GM21381 (cell line): ENCODE measurements around the gene CFAP90.
A peak's percentile ranks its signal among the peaks of the same experiment; 100 is the strongest.

Experiments
- ATAC-seq: cut with Tn5 transposase; IDR thresholded peaks from one replicate; pipeline ENCODE4 v1.9.1; 2021; ENCODE audit warnings: mild to moderate bottlenecking, moderate library complexity; ENCODE audit not compliant: unreplicated experiment

Gene CFAP90

DNA sequence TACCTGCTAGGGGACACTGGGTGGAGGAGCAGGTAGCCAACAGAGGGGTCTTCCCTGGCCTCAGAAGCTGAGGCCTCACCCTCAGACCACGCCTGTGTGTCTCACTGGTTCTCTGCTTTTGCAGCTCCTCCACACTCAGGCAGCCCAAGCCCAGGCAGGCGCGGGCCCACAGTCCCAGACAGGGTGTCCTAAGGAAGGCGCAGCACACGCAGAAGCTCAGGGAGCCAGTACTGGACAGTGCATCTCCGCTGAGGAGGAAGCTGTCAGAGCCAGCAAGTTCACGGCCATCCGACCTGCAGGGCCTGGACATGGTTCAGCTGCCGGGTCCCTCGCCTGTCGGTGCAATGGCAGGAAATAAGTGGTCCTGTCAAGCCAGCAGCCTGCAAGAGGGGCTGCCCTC lies 25.3 kb downstream of the CFAP90 start:
- no peak for ATAC-seq

DNA sequence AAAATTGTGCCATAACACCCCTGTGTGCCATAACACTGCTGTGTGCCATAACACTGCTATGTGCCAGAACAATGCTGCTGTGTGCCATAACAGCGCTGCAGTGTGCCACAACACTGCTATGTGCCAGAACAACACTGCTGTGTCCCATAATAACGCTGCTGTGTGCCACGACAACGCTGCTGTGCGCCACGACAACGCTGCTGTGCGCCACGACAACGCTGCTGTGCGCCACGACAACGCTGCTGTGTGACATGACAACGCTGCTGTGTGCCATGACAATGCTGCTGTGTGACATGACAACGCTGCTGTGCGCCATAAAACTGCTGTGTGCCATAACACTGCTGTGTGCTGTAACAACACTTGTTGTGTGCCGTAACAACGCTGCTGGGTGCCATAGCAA lies 25.9 kb downstream of the CFAP90 start:
- no peak for ATAC-seq

DNA sequence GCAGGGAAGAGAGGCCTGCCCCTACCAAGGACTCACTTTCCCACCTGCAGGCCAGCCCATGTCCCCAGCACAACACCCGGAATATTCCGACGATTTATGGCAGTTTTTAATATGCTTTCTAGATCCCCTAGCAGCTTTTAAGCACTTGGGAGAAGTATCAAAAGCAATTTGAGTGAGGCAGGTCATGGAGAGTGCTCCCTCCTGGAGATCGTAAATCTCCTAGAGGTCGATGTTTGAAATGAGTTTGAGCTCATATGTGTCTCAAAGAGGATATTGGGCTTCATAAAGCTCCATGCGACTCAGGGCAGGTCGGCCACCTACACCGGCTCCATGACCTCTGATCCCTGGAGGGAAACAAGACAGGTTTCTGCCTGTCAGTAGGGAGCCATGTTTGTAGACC lies 27.3 kb downstream of the CFAP90 start:
- ATAC-seq = no peak

DNA sequence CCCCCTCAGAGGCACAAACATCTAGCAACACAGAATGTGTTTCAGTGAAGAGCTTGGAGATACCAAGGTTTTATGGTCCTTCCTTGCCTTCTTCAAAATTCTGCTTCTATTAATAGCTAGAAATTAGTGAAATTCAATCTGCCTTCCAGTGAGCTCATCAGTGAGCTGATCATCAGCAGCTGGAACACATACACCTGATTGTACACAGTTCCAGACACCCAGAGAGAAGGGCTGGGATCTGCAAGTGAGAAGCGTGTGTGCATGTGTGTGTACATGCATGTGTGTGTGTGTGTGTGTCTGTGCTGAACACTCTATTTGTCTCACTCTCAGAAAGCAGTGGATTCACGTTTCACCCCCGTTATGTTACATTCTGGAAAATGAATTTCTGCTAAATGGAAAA lies 28.5 kb downstream of the CFAP90 start:
- no peak for ATAC-seq

DNA sequence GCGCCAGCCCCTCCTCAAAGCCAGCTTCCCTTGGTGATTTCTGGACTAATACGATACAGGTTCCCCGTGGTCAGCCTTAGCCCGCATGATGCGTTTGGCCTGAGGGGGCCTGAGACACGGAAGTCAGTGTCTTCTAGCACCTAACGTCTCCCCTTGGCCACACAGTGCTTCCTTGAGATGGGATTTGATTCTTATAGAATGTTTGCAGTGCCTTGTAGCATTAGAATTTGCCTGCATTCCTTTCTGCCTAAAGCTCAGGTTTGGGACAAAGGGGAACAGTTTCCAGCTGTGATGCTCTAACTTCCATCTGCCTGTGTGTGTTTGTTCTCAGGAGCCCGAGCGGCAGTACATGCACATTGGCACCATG lies 34.4 kb downstream of the CFAP90 start:
- peak; percentile 20 for ATAC-seq

DNA sequence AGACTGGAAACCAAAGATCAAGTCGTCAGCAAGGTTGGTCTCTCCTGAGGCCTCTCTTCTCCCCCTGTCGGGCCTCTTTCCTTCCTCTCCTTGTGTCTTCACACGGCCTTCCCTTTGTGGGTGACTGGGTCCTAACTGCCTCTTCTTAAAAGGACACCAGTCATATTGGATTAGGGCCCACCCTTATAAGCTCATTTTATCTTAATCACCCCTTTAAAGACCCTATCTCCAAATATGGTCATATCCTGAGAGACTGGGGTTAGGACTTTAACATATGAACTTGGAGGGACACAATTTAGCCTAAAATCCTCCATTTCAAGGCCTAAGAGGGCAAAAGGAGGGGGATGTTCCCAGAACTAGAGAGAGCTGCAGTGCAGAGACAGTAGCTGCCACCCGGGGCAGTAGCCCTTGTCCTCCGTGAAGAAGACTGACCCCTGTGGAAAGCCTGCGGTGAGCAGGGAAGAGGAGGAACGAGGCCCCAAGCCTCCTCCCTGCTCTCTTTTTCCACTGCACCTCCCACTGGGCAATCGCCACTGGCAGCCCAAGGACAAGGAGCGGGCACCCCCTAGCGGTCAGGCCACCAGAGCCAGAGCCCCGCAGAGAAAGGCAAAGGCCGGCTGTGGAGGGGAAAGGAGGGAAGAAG lies 34.9 kb downstream of the CFAP90 start:
- ATAC-seq = peak; percentile 88

DNA sequence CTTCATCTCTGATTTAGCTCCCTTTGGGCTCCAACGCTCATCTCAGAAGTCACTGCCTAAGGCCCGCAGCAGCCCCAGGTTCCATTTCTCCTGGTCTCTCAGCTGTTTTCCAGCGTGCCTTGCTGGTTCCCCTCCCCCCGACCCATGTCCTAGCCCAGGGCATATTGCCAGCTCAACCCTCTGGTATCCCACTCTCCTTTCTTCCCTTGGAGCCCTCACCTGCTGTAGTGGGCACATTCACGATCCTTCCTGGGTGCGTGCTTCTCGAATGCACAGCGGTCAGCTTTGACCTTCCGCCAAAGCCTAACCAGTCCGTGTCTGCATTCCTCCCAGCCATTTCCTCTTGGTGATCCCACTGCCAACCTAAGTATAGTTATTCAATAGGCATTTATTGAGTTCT lies 36.1 kb downstream of the CFAP90 start:
- ATAC-seq = no peak

DNA sequence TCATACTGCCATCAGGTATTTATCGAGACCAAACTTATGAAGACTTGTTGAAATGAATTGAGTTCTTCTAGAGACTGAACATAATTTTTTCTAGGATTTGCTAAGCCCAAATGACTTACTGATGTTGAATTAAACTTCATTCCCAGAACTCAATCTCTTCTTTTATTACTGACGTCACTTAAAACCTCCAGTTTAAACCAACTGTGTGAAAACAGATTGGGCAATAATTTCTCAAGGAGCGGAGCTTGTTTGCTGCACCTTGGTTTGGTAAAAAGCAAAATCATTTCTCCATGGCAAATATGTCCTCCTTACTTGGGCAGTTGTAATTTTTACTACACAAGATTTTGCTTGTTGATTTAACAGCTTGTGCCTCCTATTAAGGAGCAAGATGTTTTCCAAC lies 37.4 kb downstream of the CFAP90 start:
- no peak for ATAC-seq

DNA sequence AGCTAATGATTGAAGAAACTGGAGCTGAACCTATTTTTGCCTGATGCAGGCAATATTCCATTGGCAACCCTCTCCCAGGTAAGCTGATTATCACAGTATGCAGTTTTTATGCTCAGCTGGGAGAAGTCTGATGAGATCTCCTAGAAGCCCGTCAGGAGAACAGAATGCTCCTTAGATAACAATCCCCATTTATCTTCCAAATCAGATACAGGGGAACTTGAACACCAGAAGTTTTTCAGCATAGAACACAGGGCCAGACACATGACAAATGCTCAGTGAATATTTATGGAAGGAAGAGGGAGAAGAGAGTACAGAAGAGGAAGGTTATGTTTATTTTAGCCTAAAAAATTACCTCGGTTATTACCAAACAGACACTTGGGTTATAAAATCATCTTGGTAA lies 37.9 kb downstream of the CFAP90 start:
- ATAC-seq = no peak

DNA sequence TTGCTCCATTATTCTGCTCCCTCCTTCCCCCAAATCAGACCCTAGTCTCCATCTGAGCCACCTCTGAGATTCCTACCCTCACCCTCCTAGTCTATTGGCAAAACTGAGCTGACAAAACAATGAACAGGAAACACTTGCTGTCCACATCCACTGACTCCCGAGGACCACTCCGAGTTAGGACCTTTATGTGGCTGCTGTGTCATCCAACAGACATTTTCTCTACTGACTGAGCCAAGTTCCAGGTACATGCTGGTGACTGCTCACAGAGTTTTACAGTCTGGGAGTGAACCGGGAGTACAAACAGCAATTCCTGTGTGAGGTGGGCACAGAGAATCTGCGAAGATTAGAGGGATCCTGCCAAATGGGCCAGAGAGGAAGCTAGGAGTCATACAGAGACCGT lies 39.2 kb downstream of the CFAP90 start:
- no peak for ATAC-seq

DNA sequence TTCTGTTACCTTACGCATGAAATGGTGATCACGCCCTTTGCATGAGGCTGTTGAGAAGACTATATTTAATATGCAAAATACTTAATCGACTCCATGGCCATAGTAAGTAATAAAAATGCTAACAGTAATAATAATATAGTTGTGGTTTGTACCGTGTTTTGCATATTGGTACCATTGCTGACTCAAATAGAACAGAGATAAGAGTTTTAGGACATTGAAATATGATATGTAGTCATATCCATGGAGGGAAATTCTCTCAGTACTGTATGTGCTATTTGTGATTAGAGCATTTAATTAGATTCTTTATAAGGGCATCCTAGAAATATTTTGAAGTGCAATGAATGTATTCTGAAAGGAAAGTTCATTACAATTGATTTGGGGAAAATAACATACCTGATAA lies 41.9 kb downstream of the CFAP90 start:
- ATAC-seq = no peak

DNA sequence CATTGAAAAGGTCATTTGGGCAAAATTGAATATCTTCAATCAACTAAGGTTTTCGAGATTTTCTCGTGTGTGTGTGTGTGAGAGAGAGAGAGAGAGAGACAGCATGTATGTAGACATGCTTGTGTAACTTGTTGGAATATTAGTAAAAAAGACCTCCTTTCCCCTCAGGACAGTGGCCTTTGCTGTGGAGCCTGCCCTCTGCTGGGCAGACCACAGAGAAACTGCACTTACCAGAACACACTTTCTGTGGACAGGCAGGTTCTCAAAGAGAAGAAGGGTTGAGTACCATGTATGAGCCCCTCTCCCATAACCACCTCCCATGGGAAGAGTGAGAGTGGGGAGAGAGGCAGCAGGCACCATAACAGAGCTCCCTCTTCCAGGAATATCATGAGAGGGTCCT lies 45.6 kb downstream of the CFAP90 start:
- no peak for ATAC-seq

DNA sequence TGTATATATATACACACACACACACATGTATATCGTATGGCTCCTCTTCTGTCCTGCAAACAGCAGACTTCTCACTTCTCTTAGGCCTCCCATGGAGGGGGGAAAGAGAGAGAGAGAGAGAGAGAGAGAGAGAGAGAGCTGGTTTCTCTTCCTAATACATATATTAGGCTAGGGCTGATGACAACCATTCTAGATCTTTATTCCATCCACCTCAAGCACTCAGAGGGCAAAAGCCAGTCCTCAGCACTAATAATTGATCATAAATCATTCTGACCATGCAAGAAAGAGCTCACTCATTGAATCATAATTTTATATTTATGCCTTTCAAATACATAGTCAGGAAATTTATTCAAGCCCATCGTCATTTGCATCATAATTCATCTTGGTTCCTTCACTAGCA lies 47.0 kb downstream of the CFAP90 start:
- no peak for ATAC-seq

DNA sequence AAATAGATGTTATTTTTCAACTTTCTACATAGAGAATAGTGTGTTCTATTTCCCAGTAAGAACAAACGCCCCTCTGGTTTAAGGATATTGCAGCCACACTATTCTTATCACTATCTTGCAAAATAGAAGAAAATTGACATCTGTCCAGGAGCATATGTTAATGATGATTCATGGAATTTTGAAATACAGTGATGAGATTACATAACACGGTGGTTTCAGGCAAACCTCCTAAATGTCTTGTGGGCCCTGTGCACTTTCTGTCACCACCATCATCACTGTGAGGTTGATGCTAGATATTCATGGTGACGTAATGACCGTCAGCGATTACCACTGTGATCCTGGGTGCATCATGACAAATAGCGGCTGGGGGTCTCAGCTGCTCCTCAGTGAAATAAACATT lies 48.1 kb downstream of the CFAP90 start:
- no peak for ATAC-seq

DNA sequence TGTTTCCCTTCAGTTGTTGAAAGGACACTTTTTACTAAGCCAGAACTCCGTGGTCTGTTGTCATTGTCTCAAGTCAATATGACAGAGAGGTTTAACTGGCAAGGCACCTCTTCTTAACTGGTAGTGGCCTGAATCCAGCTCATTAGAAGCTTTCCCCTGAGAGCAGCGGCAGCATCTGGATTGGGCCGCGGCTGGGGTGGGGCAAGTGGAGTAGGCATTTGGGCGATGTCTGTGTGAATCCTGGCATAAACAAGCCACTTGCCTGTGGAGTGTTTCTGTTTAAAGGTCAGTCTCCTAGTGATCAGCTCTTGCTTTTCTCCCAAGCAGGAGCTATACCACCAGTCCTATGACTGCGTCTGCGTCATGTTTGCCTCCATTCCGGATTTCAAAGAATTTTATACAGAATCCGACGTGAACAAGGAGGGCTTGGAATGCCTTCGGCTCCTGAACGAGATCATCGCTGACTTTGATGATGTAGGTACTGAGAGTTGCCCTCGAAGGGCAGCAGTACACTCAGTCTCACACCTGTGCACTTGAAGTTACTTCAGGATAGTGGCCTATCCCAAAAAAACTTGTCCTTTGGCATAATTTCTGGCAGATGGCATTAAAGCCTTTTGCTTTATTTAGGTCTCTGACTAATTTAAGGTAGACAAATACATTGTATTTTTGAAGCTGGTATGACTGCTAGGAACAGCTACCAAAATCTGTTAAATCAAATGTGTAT lies 48.9 kb downstream of the CFAP90 start:
- ATAC-seq = no peak

DNA sequence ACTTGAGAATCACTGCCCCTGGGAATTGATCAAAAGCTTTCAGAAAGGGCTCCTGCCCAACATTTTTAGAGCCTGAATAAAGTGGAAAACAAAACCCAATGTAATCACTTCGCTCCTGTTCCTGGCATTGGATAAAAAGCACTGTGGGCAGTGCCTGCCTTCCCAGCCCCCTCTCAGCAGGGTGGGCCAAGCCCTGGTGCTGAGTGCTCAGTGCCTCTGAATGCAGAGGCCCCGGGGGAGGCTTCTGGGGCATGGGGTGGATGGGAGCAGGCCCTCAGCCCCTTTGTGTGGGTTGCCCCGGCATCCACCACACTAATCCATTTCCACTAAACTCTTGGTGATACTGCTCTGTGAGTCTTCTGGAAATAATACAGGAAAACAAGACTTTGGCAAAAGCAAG lies 55.6 kb downstream of the CFAP90 start:
- ATAC-seq = no peak

DNA sequence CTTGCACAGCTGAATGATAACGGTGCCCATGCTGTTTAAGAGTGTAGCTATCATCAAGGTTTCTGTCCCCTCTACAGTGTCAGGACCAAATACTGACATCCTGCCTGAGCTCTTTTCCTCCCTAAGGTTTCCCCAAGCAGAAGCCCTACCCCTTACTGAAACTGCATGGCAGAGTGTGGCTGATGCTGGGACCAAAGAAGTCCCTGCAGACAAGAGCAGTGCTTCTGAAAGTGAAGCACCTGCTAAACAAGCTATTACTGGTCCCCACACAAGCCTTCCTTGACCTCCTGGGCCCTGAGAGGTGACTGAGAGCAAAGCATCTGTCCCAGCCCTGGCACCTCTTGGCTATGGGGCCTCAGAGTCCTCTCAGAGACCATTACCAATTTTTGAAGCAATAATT lies 56.1 kb downstream of the CFAP90 start:
- peak; percentile 38 for ATAC-seq

DNA sequence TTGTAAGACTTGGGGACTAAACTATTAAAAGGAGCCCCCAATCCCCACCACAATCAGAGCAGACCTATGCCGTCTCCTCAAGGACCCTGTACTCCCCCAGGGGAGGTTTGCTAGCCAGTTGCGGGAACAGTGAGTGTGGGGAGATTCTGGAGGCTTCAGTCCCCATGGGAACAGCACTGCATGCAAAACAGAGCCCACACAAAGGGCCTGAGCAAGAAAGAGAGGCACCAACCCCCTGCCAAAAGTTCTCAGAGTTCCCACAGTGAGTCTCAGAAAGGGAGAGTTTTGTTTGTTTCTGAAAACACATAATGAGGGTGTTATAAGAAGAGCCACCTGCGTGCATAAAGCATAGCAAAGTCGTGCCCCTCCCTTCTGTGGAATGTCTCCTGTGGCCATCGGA lies 56.6 kb downstream of the CFAP90 start:
- ATAC-seq = peak; percentile 73

DNA sequence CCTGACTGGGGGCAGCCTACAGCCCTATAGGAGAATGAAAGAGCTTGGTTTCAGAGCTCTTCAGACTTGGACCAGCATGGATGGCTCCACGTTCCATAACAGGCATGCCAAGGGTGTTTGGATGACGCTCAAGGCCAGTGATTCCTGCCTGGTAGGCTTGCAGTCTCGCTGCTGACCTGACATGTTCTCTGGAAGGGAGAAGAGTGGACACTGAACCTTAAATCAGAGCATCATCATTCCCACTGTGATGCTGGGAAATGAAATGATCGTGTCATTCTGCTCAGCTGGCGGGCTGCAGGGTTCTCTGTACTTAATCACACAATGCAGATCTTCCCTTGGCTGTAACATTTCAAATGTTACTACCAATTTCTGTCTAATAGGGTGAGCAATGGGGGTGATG lies 57.0 kb downstream of the CFAP90 start:
- ATAC-seq = no peak

DNA sequence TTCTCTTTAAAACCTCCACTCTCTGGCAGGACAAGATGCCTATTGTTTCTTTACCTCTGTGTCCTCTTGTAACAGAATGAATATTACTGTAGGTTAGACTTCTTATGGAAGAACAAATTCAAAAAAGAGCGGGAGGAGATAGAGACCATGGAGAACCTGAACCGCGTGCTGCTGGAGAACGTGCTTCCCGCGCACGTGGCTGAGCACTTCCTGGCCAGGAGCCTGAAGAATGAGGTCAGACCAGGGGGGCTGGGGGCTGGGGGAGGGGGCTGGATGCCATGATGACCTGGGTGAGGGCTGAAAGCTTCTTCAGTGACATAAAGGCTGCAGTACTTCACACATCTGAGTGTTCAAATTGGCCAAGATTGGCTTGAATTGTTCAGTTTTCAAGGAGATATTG lies 61.4 kb downstream of the CFAP90 start:
- ATAC-seq = no peak

DNA sequence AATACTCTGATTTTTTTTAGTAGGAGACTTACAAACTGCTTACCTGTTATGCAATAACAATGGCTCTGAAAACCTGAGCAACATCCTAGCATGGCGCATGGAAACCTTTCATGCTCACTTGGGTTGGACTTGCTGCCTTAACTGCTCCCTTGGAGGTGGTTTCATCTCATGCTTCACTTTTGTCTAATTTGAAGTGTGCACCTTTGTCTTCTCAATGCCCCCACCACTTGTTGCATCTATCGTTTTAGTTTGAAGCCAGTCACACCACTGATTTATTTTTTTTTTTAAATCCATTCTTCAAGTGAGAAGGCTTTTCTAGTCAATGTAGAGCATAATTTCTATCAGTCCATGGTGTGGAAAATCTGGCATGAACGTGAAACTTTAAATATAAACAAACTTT lies 63.2 kb downstream of the CFAP90 start:
- no peak for ATAC-seq

DNA sequence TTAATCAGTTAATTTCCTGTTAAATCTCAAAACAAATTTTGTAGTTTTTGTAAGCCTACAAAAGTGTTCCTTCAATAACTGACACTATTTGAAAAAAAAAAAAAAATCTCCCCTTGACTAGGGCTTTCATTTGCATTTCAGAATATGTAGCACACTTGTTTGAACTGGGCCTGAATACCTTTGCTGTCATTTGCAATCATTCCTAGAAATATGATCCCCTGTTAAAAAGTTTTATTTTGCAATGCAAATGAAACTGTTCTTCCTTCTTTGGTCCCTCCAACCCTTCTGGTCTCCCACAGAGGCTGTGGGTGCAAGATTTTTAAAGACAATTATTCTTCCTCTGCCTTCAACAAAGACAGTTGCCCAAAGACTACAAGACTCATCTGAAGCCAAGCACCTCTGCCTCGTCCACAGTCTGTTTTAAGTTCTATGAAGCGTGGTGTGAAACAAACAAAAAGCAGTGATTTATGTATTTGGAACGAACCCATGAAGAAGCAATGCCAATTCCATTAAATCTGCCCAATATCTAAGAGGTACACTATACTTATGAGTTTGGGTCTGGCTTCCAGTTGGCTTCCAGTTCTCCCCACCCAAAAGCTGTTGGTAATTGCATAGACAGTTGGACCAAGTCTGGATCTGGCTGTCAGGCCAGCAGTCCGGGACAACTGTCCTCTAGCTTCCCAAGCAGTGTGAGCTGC lies 66.1 kb downstream of the CFAP90 start:
- no peak for ATAC-seq
